Retinal pigment epithelial cell (primary cell): ENCODE data around the gene P2RX6.

Experiments
- DNase-seq: peaks from one replicate; pipeline ENCODE4 v3.0.0-alpha.2; 2010; ENCODE audit warnings: low read depth
- H3K4me3 ChIP-seq: 2 replicates; pipeline ENCODE4 v1.5.1; 2011; ENCODE audit warnings: mild to moderate bottlenecking, low read length, control low read depth, moderate library complexity
- TF ChIP-seq, protein P1 (sequence below): conservative IDR thresholded peaks from 2 replicates; pipeline ENCODE4 v1.5.1; 2011; ENCODE audit warnings: low read depth, low read length, control low read depth, inconsistent platforms

The P2RX6 gene

DNA sequence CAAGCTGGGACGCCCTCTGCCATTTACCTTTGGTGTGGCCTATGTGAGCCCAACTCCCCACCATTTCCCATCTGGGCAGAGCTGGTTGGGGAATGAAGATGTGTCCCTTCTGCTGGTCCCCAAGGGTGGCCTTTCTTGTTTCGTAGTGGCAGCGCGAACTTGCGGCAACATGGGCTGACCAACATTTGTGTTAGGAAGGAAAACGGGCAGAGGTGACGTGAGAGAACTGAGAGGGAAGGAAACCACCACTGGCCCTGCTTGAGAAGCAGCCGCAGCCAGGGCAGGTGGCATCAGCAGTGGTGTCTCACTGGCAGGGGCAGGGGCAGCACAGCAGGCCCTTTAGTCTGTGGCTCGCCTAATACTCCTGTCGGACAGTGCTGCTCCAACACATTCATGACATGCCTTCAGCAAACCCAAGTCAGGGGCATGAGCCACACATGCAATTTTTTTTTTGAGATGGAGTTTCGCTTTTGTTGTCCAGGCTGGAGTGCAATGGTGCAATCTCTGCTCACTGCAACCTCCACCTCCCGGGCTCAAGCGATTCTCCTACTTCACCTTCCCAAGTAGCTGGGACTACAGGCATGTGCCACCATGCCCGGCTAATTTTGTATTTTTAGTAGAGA lies 60.7 kb downstream of the P2RX6 start:
- DNase-seq, result no peak
- TF ChIP-seq, protein P1, sequence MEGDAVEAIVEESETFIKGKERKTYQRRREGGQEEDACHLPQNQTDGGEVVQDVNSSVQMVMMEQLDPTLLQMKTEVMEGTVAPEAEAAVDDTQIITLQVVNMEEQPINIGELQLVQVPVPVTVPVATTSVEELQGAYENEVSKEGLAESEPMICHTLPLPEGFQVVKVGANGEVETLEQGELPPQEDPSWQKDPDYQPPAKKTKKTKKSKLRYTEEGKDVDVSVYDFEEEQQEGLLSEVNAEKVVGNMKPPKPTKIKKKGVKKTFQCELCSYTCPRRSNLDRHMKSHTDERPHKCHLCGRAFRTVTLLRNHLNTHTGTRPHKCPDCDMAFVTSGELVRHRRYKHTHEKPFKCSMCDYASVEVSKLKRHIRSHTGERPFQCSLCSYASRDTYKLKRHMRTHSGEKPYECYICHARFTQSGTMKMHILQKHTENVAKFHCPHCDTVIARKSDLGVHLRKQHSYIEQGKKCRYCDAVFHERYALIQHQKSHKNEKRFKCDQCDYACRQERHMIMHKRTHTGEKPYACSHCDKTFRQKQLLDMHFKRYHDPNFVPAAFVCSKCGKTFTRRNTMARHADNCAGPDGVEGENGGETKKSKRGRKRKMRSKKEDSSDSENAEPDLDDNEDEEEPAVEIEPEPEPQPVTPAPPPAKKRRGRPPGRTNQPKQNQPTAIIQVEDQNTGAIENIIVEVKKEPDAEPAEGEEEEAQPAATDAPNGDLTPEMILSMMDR, result no peak
- H3K4me3 ChIP-seq, result no peak overlapping the region

DNA sequence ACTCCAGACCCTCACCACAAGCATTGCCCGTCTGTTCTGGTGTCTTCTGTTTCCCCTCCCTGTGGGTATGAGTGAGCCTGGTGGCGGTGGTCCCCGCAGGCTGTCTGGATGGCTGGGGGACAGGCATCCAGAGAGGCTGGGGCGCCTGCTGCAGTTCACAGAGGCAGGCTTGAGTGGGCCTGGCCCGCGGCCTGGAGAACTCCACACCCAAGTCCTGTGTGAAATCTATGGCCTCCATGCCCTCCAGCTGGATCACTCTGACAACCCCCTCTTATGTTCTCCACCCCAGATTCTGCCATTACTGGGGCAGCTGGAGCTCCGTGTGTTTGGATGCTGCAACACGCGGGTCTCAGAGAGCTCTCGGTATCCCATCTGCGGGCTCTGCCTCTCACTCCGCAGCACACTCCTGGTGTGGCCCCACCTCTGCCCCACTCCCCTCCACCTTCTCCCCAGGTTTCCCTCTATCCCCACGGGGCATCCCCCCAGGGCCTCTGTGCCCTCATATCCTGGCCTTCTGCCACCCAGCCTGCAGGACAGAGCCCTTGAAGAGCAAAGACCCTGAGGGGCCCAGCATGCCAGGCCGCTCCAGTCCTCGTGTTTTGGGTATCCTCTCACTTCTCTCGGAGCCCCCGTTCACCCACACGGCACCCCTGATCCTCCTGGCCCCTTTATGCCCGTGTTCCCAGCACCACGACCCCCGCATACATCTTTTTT lies 62.1 kb downstream of the P2RX6 start:
- H3K4me3 ChIP-seq, result no peak overlapping the region
- no peak for DNase-seq
- TF ChIP-seq, protein P1, result no peak
